H1 (cell line): Measurements from ENCODE around the gene HOXD10. TPM values are rescaled to one million over a fixed set of nuclear protein-coding genes. Genes with fewer than 3 reads are reported as not detected.

Source experiments
- CTCF ChIA-PET: fragments of 300-600 bp; sonication (Branson Sonifier 250); formaldehyde crosslinking; loops from one replicate; lab custom pipeline; 2021; ENCODE audit not compliant: partially characterized antibody; lab: Charles Lee
- POLR2A ChIA-PET: fragments of 300-600 bp; sonication (Branson Sonifier 250); formaldehyde crosslinking; loops from one replicate; lab custom pipeline; 2021; ENCODE audit warnings: inconsistent platforms; ENCODE audit not compliant: partially characterized antibody; lab: Charles Lee
- DNase-seq, 2 experiments: peaks; one replicate each; pipeline versions ENCODE4 v3.0.0 to v3.0.0-alpha.2; 2010 to 2022; ENCODE audit warnings: low spot score in 2 of 2, low read depth in 1 of 2, mixed read lengths in 1 of 2
- FAIRE-seq: peaks from 2 replicates; lab custom pipeline; 2011; peaks lifted over from hg19 to GRCh38; lab: Jason Lieb, UNC
- H2AFZ ChIP-seq: 2 replicates; pipeline ENCODE4 v1.8.1; 2012; ENCODE audit warnings: low read length, inconsistent platforms
- H2AK5ac ChIP-seq: 2 replicates; pipeline ENCODE4 v1.6.1; 2013; ENCODE audit warnings: low read depth, low read length
- H2BK120ac ChIP-seq: replicated peaks from 2 replicates; pipeline ENCODE3; 2013; ENCODE audit warnings: low read depth, low read length, inconsistent platforms
- H2BK12ac ChIP-seq: 2 replicates; pipeline ENCODE4 v1.6.1; 2013; ENCODE audit warnings: low read depth, low read length
- H2BK15ac ChIP-seq: 2 replicates; pipeline ENCODE4 v1.6.1; 2013; ENCODE audit warnings: low read length
- H2BK20ac ChIP-seq: 2 replicates; pipeline ENCODE4 v1.6.1; 2013; ENCODE audit warnings: low read length
- H2BK5ac ChIP-seq: 2 replicates; pipeline ENCODE4 v1.6.1; 2013; ENCODE audit warnings: low read depth, low read length
- H3K14ac ChIP-seq: 2 replicates; pipeline ENCODE4 v1.6.1; 2013; ENCODE audit warnings: inconsistent platforms; ENCODE audit not compliant: insufficient read length
- H3K18ac ChIP-seq: 2 replicates; pipeline ENCODE4 v1.6.1; 2013; ENCODE audit warnings: low read length; ENCODE audit errors: extremely low read depth
- H3K23ac ChIP-seq: 2 replicates; pipeline ENCODE4 v1.6.1; 2013; ENCODE audit warnings: inconsistent platforms; ENCODE audit not compliant: insufficient read length
- H3K23me2 ChIP-seq: 2 replicates; pipeline ENCODE4 v1.6.1; 2013; ENCODE audit warnings: low read depth, low read length
- H3K27ac ChIP-seq: 2 replicates; pipeline ENCODE4 v1.6.1; 2011; ENCODE audit warnings: low read depth, low read length, inconsistent platforms
- H3K27me3 ChIP-seq, 4 experiments: replicated peaks in 1 of 4; 1 replicate in 1 of 4; 2 replicates in 3 of 4; pipeline versions ENCODE4 v1.6.1 to v1.8.1; 2011 to 2013; ENCODE audit warnings: low read length in 3 of 4, mild to moderate bottlenecking in 3 of 4, inconsistent platforms in 2 of 4, mixed read lengths in 2 of 4, moderate library complexity in 1 of 4; ENCODE audit not compliant: control insufficient read depth in 3 of 4, insufficient read depth in 3 of 4; ENCODE audit errors: extremely low read depth in 1 of 4
- H3K36me3 ChIP-seq, 4 experiments: 2 replicates each; pipeline versions ENCODE4 v1.6.1 to v1.8.1; 2011 to 2013; ENCODE audit warnings: mild to moderate bottlenecking in 4 of 4, low read length in 3 of 4, moderate library complexity in 2 of 4, control low read depth in 1 of 4, inconsistent platforms in 1 of 4; ENCODE audit not compliant: insufficient read depth in 4 of 4, control insufficient read depth in 2 of 4
- H3K4ac ChIP-seq: replicated peaks from 2 replicates; pipeline ENCODE3; 2013; ENCODE audit warnings: low read length, low read depth, mixed read lengths, inconsistent platforms; ENCODE audit not compliant: insufficient read length
- H3K4me1 ChIP-seq, 4 experiments: replicated peaks in 1 of 4; 1 replicate in 1 of 4; 2 replicates in 3 of 4; pipeline versions ENCODE4 v1.6.1 to v1.8.1; 2011 to 2013; ENCODE audit warnings: low read length in 3 of 4, inconsistent platforms in 2 of 4, mixed read lengths in 1 of 4; ENCODE audit not compliant: insufficient read depth in 4 of 4, control insufficient read depth in 3 of 4
- H3K4me2 ChIP-seq, 2 experiments: 2 replicates each; pipeline versions ENCODE4 v1.6.1 to v1.8.1; 2011 to 2013; ENCODE audit warnings: low read depth in 2 of 2, low read length in 2 of 2, control low read depth in 1 of 2, inconsistent platforms in 1 of 2, mild to moderate bottlenecking in 1 of 2; ENCODE audit not compliant: insufficient read depth in 1 of 2
- H3K4me3 ChIP-seq, 4 experiments: fragments of 200-600, 300-600 bp in 1 of 4; sonication (generic), shearing (Covaris generic), sonication (Bioruptor Twin) in 1 of 4; 2 replicates each; pipeline versions ENCODE4 v1.5.1 to v1.8.1; 2011 to 2016; ENCODE audit warnings: low read length in 4 of 4, low read depth in 3 of 4, control low read depth in 2 of 4, inconsistent platforms in 2 of 4, mild to moderate bottlenecking in 2 of 4, mixed read lengths in 1 of 4, moderate library complexity in 1 of 4; ENCODE audit not compliant: insufficient read depth in 2 of 4; ENCODE audit errors: extremely low read depth in 1 of 4
- H3K56ac ChIP-seq: replicated peaks from 2 replicates; pipeline ENCODE3; 2013; ENCODE audit warnings: low read depth, mild to moderate bottlenecking, mixed read lengths, low read length, inconsistent platforms; ENCODE audit not compliant: insufficient read length
- H3K79me1 ChIP-seq: 2 replicates; pipeline ENCODE4 v1.6.1; 2013; ENCODE audit warnings: low read depth, low read length, control low read depth
- H3K79me2 ChIP-seq, 2 experiments: 2 replicates each; pipeline versions ENCODE4 v1.6.1 to v1.8.1; 2012 to 2013; ENCODE audit warnings: low read length in 2 of 2, mild to moderate bottlenecking in 2 of 2, inconsistent platforms in 1 of 2; ENCODE audit not compliant: insufficient read depth in 2 of 2, control insufficient read depth in 1 of 2
- H3K9ac ChIP-seq, 4 experiments: replicated peaks in 1 of 4; 1 replicate in 1 of 4; 2 replicates in 3 of 4; pipeline versions ENCODE4 v1.6.1 to v1.8.1; 2011 to 2013; ENCODE audit warnings: low read depth in 3 of 4, low read length in 3 of 4, control low read depth in 2 of 4, mild to moderate bottlenecking in 2 of 4, moderate library complexity in 2 of 4, inconsistent platforms in 1 of 4; ENCODE audit errors: extremely low read depth in 1 of 4
- H3K9me3 ChIP-seq, 2 experiments: 2 replicates each; pipeline versions ENCODE4 v1.6.1 to v1.8.1; 2012 to 2013; ENCODE audit warnings: mild to moderate bottlenecking in 2 of 2, moderate library complexity in 2 of 2, control low read depth in 1 of 2, inconsistent platforms in 1 of 2, low read depth in 1 of 2, low read length in 1 of 2, mixed read lengths in 1 of 2; ENCODE audit not compliant: insufficient read depth in 2 of 2
- H4K20me1 ChIP-seq, 2 experiments: replicated peaks in 1 of 2; 2 replicates each; pipeline versions ENCODE3 to v1.8.1; 2011 to 2013; ENCODE audit warnings: inconsistent platforms in 2 of 2, low read length in 2 of 2, mild to moderate bottlenecking in 1 of 2; ENCODE audit not compliant: insufficient read depth in 2 of 2, control insufficient read depth in 1 of 2
- H4K5ac ChIP-seq: 2 replicates; pipeline ENCODE4 v1.6.1; 2013; ENCODE audit warnings: low read length, low read depth, mixed read lengths, inconsistent platforms; ENCODE audit not compliant: insufficient read length
- H4K8ac ChIP-seq: 2 replicates; pipeline ENCODE4 v1.8.0; 2013; ENCODE audit warnings: mild to moderate bottlenecking, moderate library complexity, low read length, inconsistent platforms; ENCODE audit not compliant: insufficient read depth; ENCODE audit errors: extremely low read depth
- H4K91ac ChIP-seq: replicated peaks from 2 replicates; pipeline ENCODE3; 2013; ENCODE audit warnings: low read length, mixed read lengths, inconsistent platforms; ENCODE audit not compliant: insufficient read length
- EZH2 ChIP-seq: fragments of 200-600 bp; sonication (generic); IDR thresholded peaks from 2 replicates; pipeline ENCODE4 v1.7.1; 2012; ENCODE audit warnings: low read depth, mild to moderate bottlenecking, moderate library complexity, low read length, inconsistent platforms; ENCODE audit not compliant: severe bottlenecking
- MAFK ChIP-seq: IDR thresholded peaks from 2 replicates; pipeline ENCODE4 v1.6.1; 2012; ENCODE audit warnings: low read depth, mild to moderate bottlenecking, improper control_type of control experiment, low read length
- RNF2 ChIP-seq: fragments of 200-900, 300-1000 bp; sonication (generic); IDR thresholded peaks from 2 replicates; pipeline ENCODE4 v1.7.1; 2016; ENCODE audit warnings: borderline replicate concordance, low read depth, mild to moderate bottlenecking, antibody characterized with exemption, low read length; ENCODE audit not compliant: poor library complexity, severe bottlenecking; ENCODE audit errors: missing control alignments
- SP4 ChIP-seq: IDR thresholded peaks from 2 replicates; pipeline ENCODE4 v1.6.1; 2012; ENCODE audit warnings: low read length, inconsistent platforms
- SUZ12 ChIP-seq: fragments of 200-600 bp; sonication (generic); IDR thresholded peaks from 2 replicates; pipeline ENCODE4 v1.6.1; 2012; ENCODE audit warnings: mild to moderate bottlenecking, inconsistent platforms, low read length, moderate library complexity, mixed read lengths
- WGBS, 2 experiments: shearing (Covaris generic) in 1 of 2; methylation state at CpG; one replicate each; pipeline versions ENCODE4 v1.1.6 to v1.1.7; 2013 to 2015; ENCODE audit warnings: low lambda C conversion rate in 2 of 2, mixed read lengths in 2 of 2, inconsistent platforms in 1 of 2, low coverage in 1 of 2, missing lambda C conversion rate in 1 of 2; ENCODE audit not compliant: insufficient replicate concordance in 2 of 2, insufficient coverage in 1 of 2, insufficient read length in 1 of 2; ENCODE audit errors: extremely low coverage in 1 of 2, missing lambda C conversion rate in 1 of 2; 5-methylcytosine and 5-hydroxymethylcytosine counted together
- polyA plus RNA-seq, 7 experiments: library from polyadenylated mRNA; depleted of rRNA in 3 of 7; stranded (reverse) in 5 of 7; unstranded in 2 of 7; fragments of >200 nt in 5 of 7; fragments of 200-250 nt in 2 of 7; gene quantifications; 1 replicate in 5 of 7; 2 replicates in 1 of 7; 4 replicates in 1 of 7; pipeline versions ENCODE4 v1.2.1 to v1.2.3, GENCODE V29; 2011 to 2013; ENCODE audit warnings: missing spikeins in 2 of 7, mixed read lengths in 2 of 7
- total RNA-seq: library from RNA; stranded (reverse); fragmentation: NEBNext Ultra II Directional; extraction: Animal tissue kit (Norgen Biotek cat#: 25700); gene quantifications from 2 replicates; pipeline ENCODE4 v1.2.1, GENCODE V29; 2021
- TF ChIP-seq, protein P1 (sequence below): IDR thresholded peaks from 2 replicates; pipeline ENCODE4 v1.6.1; 2011; ENCODE audit warnings: low read depth, mild to moderate bottlenecking, low read length; ENCODE audit not compliant: insufficient read depth

HOXD10 gene
- total and polyA plus RNA-seq, 2 of the 8 experiments (the other 6 are each of a cell fraction or from before 2014, with no cell fraction given): not detected

DNA sequence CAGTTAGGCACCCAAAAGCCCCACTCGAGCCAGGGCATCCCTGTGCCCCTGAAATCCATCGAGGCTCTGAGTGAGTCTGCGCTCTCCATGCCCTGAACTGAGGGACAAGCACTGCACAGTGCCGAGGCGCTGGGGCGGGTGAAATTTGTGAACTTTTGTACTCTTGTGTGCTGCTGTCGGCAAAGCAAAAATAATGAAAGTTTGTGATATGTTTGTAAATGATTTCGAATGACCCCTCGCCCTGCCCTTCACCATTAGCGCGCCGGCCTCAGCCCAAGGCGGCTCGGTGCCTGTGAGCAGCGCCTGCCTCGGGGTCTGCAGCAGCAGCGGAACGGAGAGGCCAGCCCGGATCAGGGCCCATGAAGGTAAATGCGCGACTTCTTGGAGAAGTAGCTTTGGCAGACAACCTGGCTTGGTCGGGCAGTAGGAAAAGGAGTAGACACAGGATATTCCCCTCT, 32.9 kb downstream of the HOXD10 start:
- no peak overlapping the region for H3K4ac ChIP-seq
- DNase-seq: peak in 1 of 2 experiments; percentile 57
- H3K27me3 ChIP-seq: peaks cover 97 to 100% (median 100%) of the 10 kb centered on the region in 4 experiments

More for the DNA sequence above, 32.9 kb downstream of the HOXD10 start:
- TF ChIP-seq SUZ12 (peak; percentile 97), EZH2 (peak; percentile 94), SP4 (no peak), RNF2 (peak; percentile 91), MAFK (no peak)
- TF ChIP-seq, protein P1, sequence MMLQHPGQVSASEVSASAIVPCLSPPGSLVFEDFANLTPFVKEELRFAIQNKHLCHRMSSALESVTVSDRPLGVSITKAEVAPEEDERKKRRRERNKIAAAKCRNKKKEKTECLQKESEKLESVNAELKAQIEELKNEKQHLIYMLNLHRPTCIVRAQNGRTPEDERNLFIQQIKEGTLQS: no peak
- no peak overlapping the region for H2BK5ac ChIP-seq
- WGBS, 2 experiments: 17% methylated on average over 22 of the region's 22 CpGs; no CpG with 5 or more reads in 1 of the 2 experiments
- H4K5ac ChIP-seq: no peak overlapping the region
- H3K23me2 ChIP-seq: peaks cover 2% of the 10 kb centered on the region; the same call in 1 of the 2 replicates
- no peak overlapping the region for H2AFZ ChIP-seq
- ChIA-PET POLR2A (no interaction called here), CTCF (interaction anchor here (1.5 to 4.4 kb wide), 5 partner anchors 10 to 405 kb away, joined by 4 to 36 read pairs (median 11); no protein-coding TSS in a partner anchor)
- H3K14ac ChIP-seq: no peak overlapping the region
- no peak overlapping the region for H3K56ac ChIP-seq
- no peak overlapping the region for H3K27ac ChIP-seq
- no peak overlapping the region for H2BK120ac ChIP-seq
- H3K9ac ChIP-seq: no peak overlapping the region
- H2BK20ac ChIP-seq: no peak overlapping the region
- no peak overlapping the region for H2BK15ac ChIP-seq
- H2BK12ac ChIP-seq: no peak overlapping the region
- H3K4me1 ChIP-seq: peaks cover 0 to 10% (median 2%) of the 10 kb centered on the region in 4 experiments; a peak in 4 of 7 replicates
- no peaks in the 10 kb centered on the region; a peak in 1 of 4 replicates for H3K9me3 ChIP-seq
- no peak overlapping the region for H2AK5ac ChIP-seq
- no peaks in the 10 kb centered on the region for H3K79me2 ChIP-seq
- peaks cover 18 to 38% of the 10 kb centered on the region in 2 experiments for H4K20me1 ChIP-seq
- no peak overlapping the region for H3K4me3 ChIP-seq
- peaks cover 0 to 11% (median 0%) of the 10 kb centered on the region in 4 experiments; a peak in 1 of 8 replicates for H3K36me3 ChIP-seq
- no peak overlapping the region for H3K23ac ChIP-seq
- H3K4me2 ChIP-seq: no peak overlapping the region
- H4K8ac ChIP-seq: peak overlapping the region; percentile 72
- FAIRE-seq: no peak
- H4K91ac ChIP-seq: no peak overlapping the region
- H3K18ac ChIP-seq: no peak overlapping the region
- H3K79me1 ChIP-seq: no peaks in the 10 kb centered on the region
